ENCODE results near the gene ZNF224. TPM values are rescaled to one million over a fixed set of nuclear protein-coding genes. Genes with fewer than 3 reads are reported as not detected.
"Not testable (repeated sequence)": the region's sequence is repeated elsewhere in the genome, so short reads cannot be mapped to it uniquely, and the experiment has no call there.

The ZNF224 gene
- total RNA-seq, 5 donors from 2014 or later (not counting 1 experiment from before 2014, with no cell fraction given), result 42.2 to 72.3 (median 71.2) TPM

- Mint-ChIP-seq H3K4me3 (peak overlapping the region; percentile 96 to 97 (median 97)), H3K9me3 (peaks cover 10 to 19% (median 17%) of the 10 kb centered on the region in 3 donors), H3K4me1 (peaks cover 35 to 38% (median 35%) of the 10 kb centered on the region in 3 donors), H3K27ac (peak overlapping the region in 1 of 2 donors; percentile 89), H3K27me3 (no peaks in the 10 kb centered on the region), H3K36me3 (peaks cover 35% of the 10 kb centered on the region)
- ChIA-PET POLR2A (no interaction called here), CTCF (no interaction called here)
- no peak for ATAC-seq (replicated peaks in 1 of 4)
- peak overlapping the region; percentile 72 to 99 for H3K4me3 ChIP-seq (ENCODE audit: control insufficient read depth in 1 of 2, extremely low read depth in 1 of 2, low read length in 1 of 2)
- 3% methylated on average over 10 of the region's 18 CpGs for WGBS (ENCODE audit: insufficient coverage)
- peaks cover 6 to 21% of the 10 kb centered on the region in 2 experiments for H3K4me1 ChIP-seq (ENCODE audit: control insufficient read depth in 1 of 2, extremely low read depth in 1 of 2, insufficient read depth in 2 of 2, low read length in 2 of 2)
- H3K36me3 ChIP-seq (ENCODE audit: control insufficient read depth in 2 of 2, extremely low read depth in 1 of 2, insufficient read depth in 1 of 2, low read length in 1 of 2), result peaks cover 0 to 16% of the 10 kb centered on the region in 2 donors
- H3K27ac ChIP-seq (ENCODE audit: low read length), result peak overlapping the region; percentile 40
- peak in 1 of 35 experiments; percentile 8 for DNase-seq
- H3K9me3 ChIP-seq, result no peaks in the 10 kb centered on the region
- H3K27me3 ChIP-seq (replicated peaks in 1 of 2; ENCODE audit: control insufficient read depth in 2 of 2, extremely low read depth in 1 of 2, insufficient read depth in 2 of 2, low read length in 1 of 2), result no peaks in the 10 kb centered on the region
These were observed 19.7 kb downstream of the ZNF224 start for GRCh38 chr19:44113784-44114390.

- ATAC-seq (replicated peaks in 1 of 4); H3K4me1 ChIP-seq (ENCODE audit: control insufficient read depth in 1 of 2, extremely low read depth in 1 of 2, insufficient read depth in 2 of 2, low read length in 2 of 2); DNase-seq; H3K9me3 ChIP-seq; H3K4me3 Mint-ChIP-seq; H3K27ac Mint-ChIP-seq; H3K4me3 ChIP-seq (ENCODE audit: control insufficient read depth in 1 of 2, extremely low read depth in 1 of 2, low read length in 1 of 2); POLR2A ChIA-PET; H3K27me3 ChIP-seq (replicated peaks in 1 of 2; ENCODE audit: control insufficient read depth in 2 of 2, extremely low read depth in 1 of 2, insufficient read depth in 2 of 2, low read length in 1 of 2); H3K27me3 Mint-ChIP-seq; H3K27ac ChIP-seq (ENCODE audit: low read length); CTCF ChIA-PET: not testable (repeated sequence)
- peaks cover 7 to 21% (median 12%) of the 10 kb centered on the region in 3 donors for H3K4me1 Mint-ChIP-seq
- peaks cover 92% of the 10 kb centered on the region for H3K36me3 Mint-ChIP-seq
- peaks cover 10 to 52% of the 10 kb centered on the region in 2 donors for H3K36me3 ChIP-seq (ENCODE audit: control insufficient read depth in 2 of 2, extremely low read depth in 1 of 2, insufficient read depth in 1 of 2, low read length in 1 of 2)
- no CpG with 5 or more reads among the region's 4 CpGs for WGBS (ENCODE audit: insufficient coverage)
- peaks cover 35 to 52% (median 42%) of the 10 kb centered on the region in 3 donors for H3K9me3 Mint-ChIP-seq
These were observed 27.0 kb downstream of the ZNF224 start for GRCh38 chr19:44121162-44121561.

GRCh38 chr19:44131955-44132354 is 37.8 kb downstream of the ZNF224 start:
- no peak overlapping the region for H3K27ac Mint-ChIP-seq
- CTCF ChIA-PET, result no interaction called here
- no peaks in the 10 kb centered on the region for H3K27me3 Mint-ChIP-seq
- no peak overlapping the region for H3K27ac ChIP-seq (ENCODE audit: low read length)
- no peaks in the 10 kb centered on the region for H3K4me1 Mint-ChIP-seq
- POLR2A ChIA-PET, result no interaction called here
- H3K9me3 ChIP-seq, result peaks cover 16% of the 10 kb centered on the region
- H3K4me3 ChIP-seq (ENCODE audit: control insufficient read depth in 1 of 2, extremely low read depth in 1 of 2, low read length in 1 of 2), result no peak overlapping the region
- peaks cover 17 to 26% of the 10 kb centered on the region in 2 donors for H3K36me3 ChIP-seq (ENCODE audit: control insufficient read depth in 2 of 2, extremely low read depth in 1 of 2, insufficient read depth in 1 of 2, low read length in 1 of 2)
- no peak for ATAC-seq (replicated peaks in 1 of 4)
- WGBS (ENCODE audit: insufficient coverage), result 100% methylated on average over 1 of the region's 5 CpGs
- peaks cover 12 to 34% (median 34%) of the 10 kb centered on the region in 3 donors for H3K9me3 Mint-ChIP-seq
- H3K4me1 ChIP-seq (ENCODE audit: control insufficient read depth in 1 of 2, extremely low read depth in 1 of 2, insufficient read depth in 2 of 2, low read length in 2 of 2), result no peaks in the 10 kb centered on the region
- DNase-seq, result no peak
- H3K36me3 Mint-ChIP-seq, result peaks cover 17% of the 10 kb centered on the region
- no peak overlapping the region for H3K4me3 Mint-ChIP-seq
- no peaks in the 10 kb centered on the region for H3K27me3 ChIP-seq (replicated peaks in 1 of 2; ENCODE audit: control insufficient read depth in 2 of 2, extremely low read depth in 1 of 2, insufficient read depth in 2 of 2, low read length in 1 of 2)

GRCh38 chr19:44141191-44142058 is 47.3 kb downstream of the ZNF224 start, which contains the start of gene ZNF234:
ZNF234 (plus strand) TSS chr19:44141554; CDS start chr19:44144633, 3,079 bp downstream.
- Histone ChIP-seq H3K36me3 (ENCODE audit: control insufficient read depth in 2 of 2, extremely low read depth in 1 of 2, insufficient read depth in 1 of 2, low read length in 1 of 2) (peaks cover 0 to 10% of the 10 kb centered on the region in 2 donors), H3K27me3 (replicated peaks in 1 of 2; ENCODE audit: control insufficient read depth in 2 of 2, extremely low read depth in 1 of 2, insufficient read depth in 2 of 2, low read length in 1 of 2) (no peaks in the 10 kb centered on the region), H3K4me3 (ENCODE audit: control insufficient read depth in 1 of 2, extremely low read depth in 1 of 2, low read length in 1 of 2) (peak within 1 kb of the TSS; percentile 79 to 87), H3K9me3 (no peaks in the 10 kb centered on the region), H3K27ac (ENCODE audit: low read length) (peak within 1 kb of the TSS; percentile 54), H3K4me1 (ENCODE audit: control insufficient read depth in 1 of 2, extremely low read depth in 1 of 2, insufficient read depth in 2 of 2, low read length in 2 of 2) (peaks cover 0 to 17% of the 10 kb centered on the region in 2 experiments)
- ChIA-PET CTCF (no interaction called here), POLR2A (no interaction called here)
- H3K27me3 Mint-ChIP-seq, result no peaks in the 10 kb centered on the region
- 2% methylated on average over 44 of the region's 52 CpGs for WGBS (ENCODE audit: insufficient coverage)
- DNase-seq (peak; percentile 17 to 81 (median 51)), ATAC-seq (replicated peaks in 1 of 4) (peak; percentile 87 to 96 (median 94))
- peak within 1 kb of the TSS; percentile 95 to 99 (median 96) for H3K4me3 Mint-ChIP-seq
- H3K27ac Mint-ChIP-seq, result peak within 1 kb of the TSS; percentile 75 to 92
- peaks cover 2 to 18% (median 3%) of the 10 kb centered on the region in 3 donors for H3K9me3 Mint-ChIP-seq
- H3K4me1 Mint-ChIP-seq, result peaks cover 15 to 30% (median 25%) of the 10 kb centered on the region in 3 donors
- peaks cover 27% of the 10 kb centered on the region for H3K36me3 Mint-ChIP-seq

GRCh38 chr19:44142059-44142433 is 47.9 kb downstream of the ZNF224 start:
- H3K9me3 ChIP-seq, result no peaks in the 10 kb centered on the region
- Mint-ChIP-seq H3K9me3 (peaks cover 0 to 14% (median 2%) of the 10 kb centered on the region in 3 donors), H3K27me3 (no peaks in the 10 kb centered on the region), H3K4me1 (peaks cover 15 to 30% (median 25%) of the 10 kb centered on the region in 3 donors), H3K27ac (peak overlapping the region; percentile 75 to 92), H3K36me3 (peaks cover 27% of the 10 kb centered on the region), H3K4me3 (peak overlapping the region; percentile 95 to 99 (median 96))
- DNase-seq (peak in 4 of 35 experiments; percentile 2 to 14 (median 4)), ATAC-seq (replicated peaks in 1 of 4) (no peak)
- H3K4me3 ChIP-seq (ENCODE audit: control insufficient read depth in 1 of 2, extremely low read depth in 1 of 2, low read length in 1 of 2), result peak overlapping the region; percentile 79 to 87
- CTCF ChIA-PET, result no interaction called here
- POLR2A ChIA-PET, result no interaction called here
- no peaks in the 10 kb centered on the region for H3K27me3 ChIP-seq (replicated peaks in 1 of 2; ENCODE audit: control insufficient read depth in 2 of 2, extremely low read depth in 1 of 2, insufficient read depth in 2 of 2, low read length in 1 of 2)
- peaks cover 0 to 17% of the 10 kb centered on the region in 2 experiments for H3K4me1 ChIP-seq (ENCODE audit: control insufficient read depth in 1 of 2, extremely low read depth in 1 of 2, insufficient read depth in 2 of 2, low read length in 2 of 2)
- H3K27ac ChIP-seq (ENCODE audit: low read length), result peak overlapping the region; percentile 54
- WGBS (ENCODE audit: insufficient coverage), result 9% methylated on average over 9 of the region's 13 CpGs
- H3K36me3 ChIP-seq (ENCODE audit: control insufficient read depth in 2 of 2, extremely low read depth in 1 of 2, insufficient read depth in 1 of 2, low read length in 1 of 2), result peaks cover 0 to 10% of the 10 kb centered on the region in 2 donors

GRCh38 chr19:44149776-44150175 is 55.6 kb downstream of the ZNF224 start:
- no peak overlapping the region for H3K27ac ChIP-seq (ENCODE audit: low read length)
- H3K4me1 ChIP-seq (ENCODE audit: control insufficient read depth in 1 of 2, extremely low read depth in 1 of 2, insufficient read depth in 2 of 2, low read length in 2 of 2), result no peaks in the 10 kb centered on the region
- ChIA-PET CTCF (no interaction called here), POLR2A (interaction anchor here in 1 of 2 donors (0.7 kb wide), 1 partner anchor 48 kb away, joined by 3 read pairs; no protein-coding TSS in a partner anchor)
- no peaks in the 10 kb centered on the region for H3K4me1 Mint-ChIP-seq
- peaks cover 16 to 37% (median 30%) of the 10 kb centered on the region in 3 donors for H3K9me3 Mint-ChIP-seq
- H3K27me3 Mint-ChIP-seq, result no peaks in the 10 kb centered on the region
- no peaks in the 10 kb centered on the region for H3K27me3 ChIP-seq (replicated peaks in 1 of 2; ENCODE audit: control insufficient read depth in 2 of 2, extremely low read depth in 1 of 2, insufficient read depth in 2 of 2, low read length in 1 of 2)
- no peak overlapping the region for H3K27ac Mint-ChIP-seq
- no peak overlapping the region for H3K4me3 ChIP-seq (ENCODE audit: control insufficient read depth in 1 of 2, extremely low read depth in 1 of 2, low read length in 1 of 2)
- H3K4me3 Mint-ChIP-seq, result no peak overlapping the region
- H3K36me3 Mint-ChIP-seq, result peaks cover 90% of the 10 kb centered on the region
- DNase-seq, result no peak
- ATAC-seq (replicated peaks in 1 of 4), result no peak
- H3K9me3 ChIP-seq, result no peaks in the 10 kb centered on the region
- H3K36me3 ChIP-seq (ENCODE audit: control insufficient read depth in 2 of 2, extremely low read depth in 1 of 2, insufficient read depth in 1 of 2, low read length in 1 of 2), result peaks cover 18 to 62% of the 10 kb centered on the region in 2 donors
- 86% methylated on average over 1 of the region's 4 CpGs for WGBS (ENCODE audit: insufficient coverage)

Data from T-cell (primary cell).